NCI-H187 treated with DMSO at 0.1 percent for 48 hours (cell line): Measurements from ENCODE around the gene CYP4A22.
"Not testable (repeated sequence)": the region's sequence is repeated elsewhere in the genome, so short reads cannot be mapped to it uniquely, and the experiment has no call there.

Experiments used
- DNase-seq: peaks from one replicate; lab custom pipeline; 2025; lab: John Stamatoyannopoulos, UW

Gene CYP4A22, protein sequence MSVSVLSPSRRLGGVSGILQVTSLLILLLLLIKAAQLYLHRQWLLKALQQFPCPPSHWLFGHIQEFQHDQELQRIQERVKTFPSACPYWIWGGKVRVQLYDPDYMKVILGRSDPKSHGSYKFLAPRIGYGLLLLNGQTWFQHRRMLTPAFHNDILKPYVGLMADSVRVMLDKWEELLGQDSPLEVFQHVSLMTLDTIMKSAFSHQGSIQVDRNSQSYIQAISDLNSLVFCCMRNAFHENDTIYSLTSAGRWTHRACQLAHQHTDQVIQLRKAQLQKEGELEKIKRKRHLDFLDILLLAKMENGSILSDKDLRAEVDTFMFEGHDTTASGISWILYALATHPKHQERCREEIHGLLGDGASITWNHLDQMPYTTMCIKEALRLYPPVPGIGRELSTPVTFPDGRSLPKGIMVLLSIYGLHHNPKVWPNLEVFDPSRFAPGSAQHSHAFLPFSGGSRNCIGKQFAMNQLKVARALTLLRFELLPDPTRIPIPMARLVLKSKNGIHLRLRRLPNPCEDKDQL

GRCh38 chr1:47137198-47137597, at the start of gene CYP4A22:
CYP4A22 (plus strand) TSS chr1:47137441; CDS start chr1:47137486, 45 bp downstream.
- DNase-seq = no peak

DNA sequence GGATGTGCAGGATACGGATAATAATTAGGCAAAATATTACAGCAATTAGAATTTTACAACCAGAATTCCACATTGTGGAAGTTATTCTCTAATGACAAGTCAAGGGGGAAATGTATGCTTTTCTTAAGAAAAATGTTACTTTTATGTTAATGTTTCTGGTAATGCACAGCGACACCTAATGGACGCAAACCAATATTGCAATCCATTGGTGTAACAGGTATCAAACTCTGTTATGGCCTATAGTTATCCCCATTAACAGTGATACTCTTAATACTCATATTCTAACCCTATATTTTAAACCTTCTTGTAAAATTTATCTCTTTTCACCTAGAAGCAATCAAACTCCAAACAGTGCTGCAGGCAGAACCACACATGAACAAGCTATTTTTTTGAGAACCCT, 47.9 kb upstream of the CYP4A22 start:
- DNase-seq = not testable (repeated sequence)

- DNase-seq = not testable (repeated sequence)
Observed at GRCh38 chr1:47091476-47091875, 45.8 kb upstream of the CYP4A22 start.

DNA sequence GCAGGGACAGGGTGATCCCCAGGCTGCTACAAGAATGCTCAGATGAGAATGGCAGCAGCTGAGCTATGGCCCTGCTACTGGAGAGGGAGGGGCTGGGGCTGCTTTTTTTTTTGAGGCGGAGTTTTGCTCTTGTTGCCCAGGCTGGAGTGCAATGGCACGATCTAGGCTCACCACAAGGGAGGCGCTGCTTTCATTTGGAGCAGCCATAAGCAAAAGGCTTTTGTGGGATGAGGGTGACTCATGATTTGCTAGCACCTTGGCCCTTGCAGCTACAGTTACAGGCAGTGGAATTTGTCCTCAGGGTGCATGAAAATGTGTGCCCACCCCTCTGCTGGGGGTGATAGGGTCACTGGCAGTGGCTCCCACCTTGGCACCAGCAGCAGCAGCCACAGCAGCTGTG, 32.4 kb upstream of the CYP4A22 start:
- no peak for DNase-seq

GRCh38 chr1:47106792-47107191, 30.4 kb upstream of the CYP4A22 start:
- no peak for DNase-seq

- not testable (repeated sequence) for DNase-seq
Observed at GRCh38 chr1:47107851-47108574, 29.2 kb upstream of the CYP4A22 start.

DNA sequence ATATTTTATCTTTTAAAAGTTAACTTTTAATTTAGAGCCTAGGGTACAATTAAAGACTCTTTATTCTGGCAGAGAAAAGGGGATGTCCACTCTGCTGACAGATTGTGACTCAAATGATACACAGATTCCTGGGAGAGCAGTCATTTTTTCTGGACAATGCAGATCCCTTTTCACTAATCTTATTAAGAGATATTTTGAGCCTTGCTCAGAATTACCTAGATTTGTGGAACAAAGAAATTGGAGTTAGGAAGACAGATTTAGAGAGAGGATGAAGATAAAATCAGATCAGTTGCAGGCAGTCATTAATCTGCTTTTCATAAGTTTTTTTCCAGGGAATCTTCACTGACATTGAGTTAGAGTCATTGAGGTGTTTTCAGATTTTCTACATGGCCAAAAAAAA, 27.8 kb upstream of the CYP4A22 start:
- not testable (repeated sequence) for DNase-seq

GRCh38 chr1:47113178-47113577, 24.1 kb upstream of the CYP4A22 start:
- no peak for DNase-seq

DNA sequence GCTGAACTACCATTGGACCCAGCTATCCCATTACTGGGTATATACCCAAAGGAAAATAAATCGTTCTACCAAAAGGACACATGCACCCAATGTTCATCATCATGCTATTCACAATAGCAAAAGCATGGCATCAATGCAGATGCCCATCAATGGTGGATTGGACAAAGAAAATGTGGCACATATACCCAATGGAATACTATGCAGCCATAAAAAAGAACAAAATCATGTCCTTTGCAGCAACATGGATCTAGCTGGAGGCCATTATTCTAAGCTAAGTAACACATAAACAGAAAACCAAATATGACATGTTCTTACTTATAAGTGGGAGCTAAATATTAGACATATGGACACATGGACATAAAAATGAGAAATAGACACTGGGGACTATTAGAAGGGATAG, 16.2 kb upstream of the CYP4A22 start:
- not testable (repeated sequence) for DNase-seq

- not testable (repeated sequence) for DNase-seq
Observed at GRCh38 chr1:47124834-47125233, 12.4 kb upstream of the CYP4A22 start.

DNA sequence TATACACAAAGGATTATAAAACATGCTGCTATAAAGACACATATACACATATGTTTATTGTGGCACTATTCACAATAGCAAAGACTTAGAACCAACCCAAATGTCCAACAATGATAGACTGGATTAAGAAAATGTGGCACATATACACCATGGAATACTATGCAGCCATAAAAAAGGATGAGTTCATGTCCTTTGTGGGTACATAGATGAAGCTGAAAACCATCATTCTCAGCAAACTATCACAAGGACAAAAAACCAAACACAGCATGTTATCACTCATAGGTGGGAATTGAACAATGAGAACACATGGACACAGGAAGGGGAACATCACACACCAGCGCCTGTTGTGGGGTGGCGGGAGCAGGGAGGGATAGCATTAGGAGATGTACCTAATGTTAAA, 10.2 kb upstream of the CYP4A22 start:
- DNase-seq = not testable (repeated sequence)

- no peak for DNase-seq
Observed at GRCh38 chr1:47128221-47128620, 9.0 kb upstream of the CYP4A22 start.

DNA sequence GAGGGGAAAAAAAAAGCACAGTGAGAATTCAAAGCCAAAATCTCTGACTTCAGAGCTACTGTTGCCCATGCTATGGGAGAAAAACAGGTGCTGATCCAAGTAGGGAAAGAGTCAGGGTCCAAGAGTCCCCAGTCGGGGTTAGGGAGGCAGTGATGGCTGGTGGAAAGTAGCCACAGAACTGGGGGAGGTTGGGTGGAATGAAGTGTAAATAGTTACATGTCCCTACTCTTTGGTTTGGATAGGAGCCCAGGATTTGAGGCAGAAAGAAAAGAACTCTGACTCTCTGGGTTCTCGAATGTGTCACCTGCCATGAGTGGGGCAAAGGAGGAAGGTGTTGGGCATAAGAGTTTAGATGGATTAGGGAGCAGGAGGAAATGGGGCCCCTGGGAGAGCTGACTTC, 8.4 kb upstream of the CYP4A22 start:
- DNase-seq = not testable (repeated sequence)

GRCh38 chr1:47129489-47130230, 7.6 kb upstream of the CYP4A22 start:
- not testable (repeated sequence) for DNase-seq

DNA sequence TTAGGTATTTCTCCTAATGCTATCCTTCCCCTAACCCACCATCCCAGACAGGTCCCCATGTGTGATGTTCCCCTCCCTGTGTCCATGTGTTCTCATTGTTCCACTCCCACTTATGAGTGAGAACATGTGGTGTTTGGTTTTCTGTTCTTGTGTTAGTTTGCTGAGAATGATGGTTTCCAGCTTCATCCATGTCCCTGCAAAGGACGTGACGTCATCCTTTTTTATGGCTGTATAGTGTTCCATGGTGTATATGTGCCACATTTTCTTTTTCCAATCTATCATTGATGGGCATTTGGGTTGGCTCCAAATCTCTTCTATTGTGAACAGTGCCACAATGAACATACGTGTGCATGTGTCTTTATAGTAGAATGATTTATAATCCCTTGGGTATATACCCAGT, 4.6 kb upstream of the CYP4A22 start:
- not testable (repeated sequence) for DNase-seq

DNA sequence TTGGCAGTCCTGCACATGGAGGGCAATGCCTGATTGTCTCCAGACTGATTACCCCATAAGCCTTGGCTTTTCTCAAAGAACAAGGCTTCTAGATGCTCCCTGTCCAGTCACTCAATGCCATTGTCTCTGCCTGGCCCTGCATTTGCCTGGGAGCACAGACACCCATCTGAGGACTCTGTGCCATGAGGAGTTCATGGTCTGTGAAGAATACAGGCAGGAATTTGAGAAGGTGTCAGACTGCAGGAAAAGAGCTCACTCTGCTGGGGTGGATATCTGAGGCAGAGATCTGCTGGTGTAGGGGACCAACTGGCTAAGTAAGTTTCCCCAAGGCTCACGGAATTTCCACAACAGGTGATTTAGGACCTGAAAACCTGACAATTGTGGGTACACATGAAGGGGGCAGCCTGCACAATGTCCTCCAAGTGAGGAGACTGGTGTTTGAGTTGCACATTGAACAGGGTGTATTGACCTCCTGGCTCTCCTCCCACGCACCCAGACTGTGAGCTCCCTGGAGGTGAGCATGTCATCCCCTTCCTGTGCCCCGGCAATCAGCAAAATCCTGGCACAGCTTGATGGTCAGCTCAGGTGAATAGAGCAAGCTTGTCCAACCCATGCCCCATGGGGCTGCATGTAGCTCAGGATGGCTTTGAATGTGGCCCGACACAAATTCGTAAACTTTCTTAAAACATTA, 829 bp downstream of the CYP4A22 start:
- DNase-seq = no peak

DNA sequence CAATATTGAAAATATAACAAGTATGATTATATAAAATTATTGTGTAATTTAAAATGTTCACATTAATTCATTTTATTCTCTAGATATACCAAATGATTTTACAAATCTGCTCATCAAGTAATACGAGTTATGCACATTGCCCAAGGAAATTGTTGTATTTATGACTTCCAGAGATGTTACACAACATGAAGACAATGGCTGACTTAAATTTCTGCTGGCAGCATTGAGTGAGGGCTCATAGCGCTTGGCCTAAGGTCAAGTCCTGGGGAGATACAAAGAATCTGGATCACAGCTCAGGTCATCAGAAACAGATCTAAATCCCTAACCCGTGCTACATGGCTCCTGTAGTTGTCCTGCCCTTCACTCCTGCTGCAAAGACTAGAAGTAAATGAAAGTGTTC, 3.1 kb downstream of the CYP4A22 start:
- not testable (repeated sequence) for DNase-seq

DNA sequence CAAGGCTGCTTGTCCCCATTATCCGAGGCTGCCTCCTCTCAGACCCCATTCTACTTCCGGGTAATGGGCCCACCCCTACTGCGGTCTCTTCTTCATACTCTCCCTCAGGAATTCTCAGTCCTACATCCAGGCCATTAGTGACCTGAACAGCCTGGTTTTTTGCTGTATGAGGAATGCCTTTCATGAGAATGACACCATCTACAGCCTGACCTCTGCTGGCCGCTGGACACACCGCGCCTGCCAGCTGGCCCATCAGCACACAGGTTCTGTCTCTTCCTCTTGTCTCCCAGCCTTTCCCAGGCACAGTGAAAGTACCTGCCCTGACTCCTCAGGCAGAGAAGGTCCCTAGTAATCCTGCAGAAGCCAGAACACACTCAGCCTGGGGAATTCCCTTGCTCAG, 6.4 kb downstream of the CYP4A22 start:
- DNase-seq = not testable (repeated sequence)

DNA sequence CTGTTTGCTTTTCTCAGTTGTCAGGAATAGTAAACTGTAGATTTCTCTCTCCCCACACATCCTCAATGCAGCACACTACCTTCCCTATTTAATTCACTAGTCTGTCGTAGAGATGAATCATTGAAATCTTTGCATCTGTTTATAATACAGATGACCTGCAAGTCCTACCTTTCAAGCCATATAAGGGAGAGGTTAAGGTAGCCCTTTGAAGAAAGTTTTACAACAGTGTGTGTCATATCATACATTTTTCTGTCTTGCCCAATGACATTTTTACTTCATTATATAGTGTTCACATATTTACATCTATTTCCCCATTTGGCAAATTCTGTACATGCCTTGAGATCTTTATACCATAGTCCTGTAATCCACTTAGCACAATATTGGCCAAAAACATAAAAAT, 9.3 kb downstream of the CYP4A22 start:
- DNase-seq = not testable (repeated sequence)

- DNase-seq = no peak
Observed at GRCh38 chr1:47147047-47147785, 10.0 kb downstream of the CYP4A22 start.

- not testable (repeated sequence) for DNase-seq
Observed at GRCh38 chr1:47149162-47149561, 11.9 kb downstream of the CYP4A22 start.
